ENCODE data around the gene SMAD1.
"Not testable (repeated sequence)": the region's sequence is repeated elsewhere in the genome, so short reads cannot be mapped to it uniquely, and the experiment has no call there.

The SMAD1 gene

DNA sequence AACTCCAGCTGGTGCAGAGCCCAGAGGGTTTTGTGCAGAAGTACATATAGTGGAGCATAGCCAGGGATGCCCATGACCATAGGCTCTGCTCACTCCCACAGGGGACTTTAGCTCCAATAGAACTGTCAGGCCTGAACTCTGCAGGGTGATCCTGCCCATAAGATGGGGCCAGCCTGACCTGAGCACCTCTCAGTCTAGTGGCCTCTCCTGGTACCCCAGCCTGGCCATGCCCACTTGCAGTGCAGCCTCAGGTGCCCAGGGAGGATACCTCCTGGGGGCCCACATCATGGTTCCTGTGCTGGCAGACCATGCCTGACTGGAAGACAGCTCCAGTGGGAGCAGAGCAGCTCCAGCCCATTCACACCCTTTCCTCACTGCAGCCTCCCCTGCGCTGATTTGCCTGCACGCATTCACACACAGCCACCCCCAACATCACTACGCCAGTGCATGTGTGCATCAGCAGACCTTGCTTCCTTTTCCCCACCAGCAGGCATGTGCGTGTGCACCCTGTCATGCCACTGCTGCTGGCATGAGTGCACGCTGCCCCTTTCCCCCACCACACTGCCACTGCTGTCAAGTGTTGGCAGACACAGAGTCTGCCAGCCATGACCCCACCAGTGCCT, 84.5 kb downstream of the SMAD1 start:
- no peak for DNase-seq

DNA sequence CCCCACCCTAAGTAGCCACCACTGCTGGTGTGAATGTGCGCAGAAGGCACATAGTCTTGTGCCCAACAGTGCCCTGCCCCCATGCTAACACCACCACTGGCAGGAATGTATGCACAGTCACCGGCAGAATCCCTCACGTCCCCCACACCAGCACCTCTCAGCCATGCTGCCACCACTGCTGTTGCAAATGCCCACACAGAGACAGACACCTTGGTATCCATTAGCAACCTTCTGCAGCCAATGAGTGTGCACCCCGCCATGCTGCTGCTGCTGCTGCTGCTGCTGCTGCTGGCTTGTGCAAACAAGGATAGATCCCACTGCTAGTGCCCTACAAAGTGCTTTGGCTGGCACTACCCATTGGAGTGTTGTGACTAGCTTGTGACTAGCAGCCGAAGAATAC, 85.1 kb downstream of the SMAD1 start:
- no peak for DNase-seq

GRCh38 chr4:145567516-145567915, 85.9 kb downstream of the SMAD1 start:
- no peak for DNase-seq

- not testable (repeated sequence) for DNase-seq
These were observed 92.9 kb downstream of the SMAD1 start for GRCh38 chr4:145574546-145574945.

GRCh38 chr4:145580906-145581305, 99.3 kb downstream of the SMAD1 start:
- no peak for DNase-seq

DNA sequence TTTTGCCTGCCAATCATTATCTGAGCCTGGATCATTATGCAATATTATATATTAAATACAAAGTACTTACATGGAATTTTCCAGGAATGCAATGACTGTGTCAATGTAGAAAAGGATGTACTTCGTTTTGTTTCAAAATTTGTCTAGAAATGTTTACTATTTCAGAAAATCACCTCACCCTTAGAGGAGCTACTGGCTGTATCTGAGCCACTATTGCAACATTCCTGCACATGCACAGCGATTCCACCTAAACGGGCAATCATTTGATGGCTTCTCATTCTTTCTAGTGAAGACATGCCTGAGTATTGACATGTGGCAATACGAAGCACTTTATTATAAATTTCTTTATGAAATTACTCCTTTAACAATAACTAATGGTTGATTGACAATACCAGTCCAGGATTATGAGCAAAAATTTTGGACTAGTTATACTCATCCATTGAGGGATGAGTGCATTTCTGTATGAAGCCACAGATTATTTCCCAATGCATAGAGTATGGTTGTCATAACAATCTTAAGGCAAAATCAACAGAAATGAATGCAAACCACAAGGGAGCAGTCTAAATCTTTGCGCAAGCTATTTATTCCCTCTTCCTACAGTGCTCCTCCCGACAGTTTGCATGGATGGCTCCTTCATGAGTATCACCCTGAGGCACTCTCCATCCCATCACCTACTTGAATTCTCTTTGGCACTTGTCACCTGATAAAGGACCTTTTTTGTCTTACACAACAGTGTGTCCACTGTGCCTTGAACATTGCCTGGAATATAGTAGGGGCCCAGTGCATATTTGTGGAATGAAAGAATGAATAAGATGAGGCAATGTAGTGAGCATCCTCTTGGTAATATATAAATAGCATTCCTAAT, 101.8 kb downstream of the SMAD1 start:
- DNase-seq, result no peak

DNA sequence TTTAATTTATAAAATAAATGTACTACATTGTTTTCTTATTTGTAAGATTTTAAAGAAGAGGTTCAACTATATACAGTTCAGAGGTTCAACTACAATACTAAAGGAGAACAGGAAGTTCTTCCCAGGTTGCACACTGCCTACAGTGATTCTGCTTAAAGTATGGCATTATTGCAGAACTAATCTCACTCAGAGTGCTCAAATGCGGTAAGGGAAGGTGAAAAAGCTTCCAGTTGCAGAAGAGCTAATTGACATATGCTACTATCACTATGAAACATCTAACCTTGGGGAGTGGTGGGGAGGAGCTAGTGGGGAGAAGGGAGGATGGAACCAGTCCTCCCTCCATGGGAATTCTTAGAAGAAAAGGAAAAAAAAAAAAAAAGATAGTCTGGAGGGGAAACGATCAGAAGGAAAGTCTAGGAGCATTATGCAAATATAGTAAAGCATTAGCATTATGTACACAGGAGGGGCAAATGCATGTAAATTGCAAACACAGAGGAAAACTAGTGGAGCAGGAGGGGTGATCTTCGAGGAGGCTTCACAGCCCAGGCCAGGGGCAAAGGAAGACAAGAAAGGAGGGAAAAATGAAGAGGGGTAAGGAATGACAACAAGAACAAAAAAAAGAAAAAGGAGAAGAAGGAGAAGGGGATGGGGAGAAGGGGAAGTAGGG, 105.6 kb downstream of the SMAD1 start:
- DNase-seq, result no peak

DNA sequence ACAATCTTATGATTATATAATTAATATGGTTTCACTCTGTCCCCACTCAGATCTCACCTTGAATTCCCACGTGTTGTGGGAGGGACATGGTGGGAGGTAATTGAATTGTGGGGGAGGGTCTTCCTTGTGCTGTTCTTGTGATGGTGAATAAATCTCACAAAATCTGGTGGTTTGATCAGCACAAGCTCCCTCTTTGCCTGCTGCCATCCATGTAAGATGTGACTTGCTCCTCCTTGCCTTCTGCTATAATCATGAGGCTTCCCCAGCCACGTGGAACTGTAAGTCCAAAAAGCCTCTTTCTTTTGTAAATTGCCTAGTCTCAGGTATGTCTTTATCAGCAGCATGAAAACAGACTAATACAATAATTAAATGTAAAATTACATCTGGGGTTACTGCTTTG, 107.7 kb downstream of the SMAD1 start:
- not testable (repeated sequence) for DNase-seq

GRCh38 chr4:145589916-145590702, 108.5 kb downstream of the SMAD1 start:
- no peak for DNase-seq

- DNase-seq, result no peak
These were observed 120.6 kb downstream of the SMAD1 start for GRCh38 chr4:145602129-145602760.

- no peak for DNase-seq
These were observed 124.3 kb downstream of the SMAD1 start for GRCh38 chr4:145605941-145606340.
